SK-N-MC (cell line): Measurements from ENCODE around the gene NDUFAF8.

Experiments
- DNase-seq: peaks from one replicate; pipeline ENCODE4 v3.0.0-alpha.2; 2011; ENCODE audit warnings: low read depth, low spot score
- H3K27ac ChIP-seq: fragments of 200-600 bp; sonication (generic); 2 replicates; pipeline ENCODE4 v1.5.1; 2016; ENCODE audit warnings: mixed run types
- H3K36me3 ChIP-seq: fragments of 200-600 bp; sonication (generic); 2 replicates; pipeline ENCODE4 v1.6.1; 2017; ENCODE audit warnings: antibody characterized with exemption, low read length, mixed read lengths; ENCODE audit not compliant: insufficient read depth
- H3K4me3 ChIP-seq: fragments of 200-600 bp; sonication (generic); 2 replicates; pipeline ENCODE4 v1.5.1; 2016
- H3K9ac ChIP-seq: fragments of 200-600 bp; sonication (generic); 2 replicates; pipeline ENCODE4 v1.8.0; 2017; ENCODE audit warnings: mixed run types, mixed read lengths; ENCODE audit not compliant: insufficient read length
- H3K9me3 ChIP-seq: fragments of 200-600 bp; sonication (generic); 2 replicates; pipeline ENCODE4 v1.6.1; 2017; ENCODE audit warnings: low read depth, mild to moderate bottlenecking, antibody characterized with exemption, low read length, moderate library complexity, mixed read lengths
- EZH2 ChIP-seq: fragments of 200-600 bp; sonication (generic); IDR thresholded peaks from one replicate; pipeline ENCODE4 v1.6.1; 2017; ENCODE audit warnings: antibody characterized with exemption
- FOXP2 ChIP-seq: optimal IDR thresholded peaks from 2 replicates; pipeline ENCODE3; 2011; ENCODE audit warnings: mild to moderate bottlenecking, moderate library complexity; ENCODE audit not compliant: insufficient read depth; ENCODE audit errors: extremely low read length, control extremely low read depth
- POLR2AphosphoS5 ChIP-seq: IDR thresholded peaks from 2 replicates; pipeline ENCODE4 v1.6.1; 2012; ENCODE audit warnings: mild to moderate bottlenecking, low read depth, low read length, borderline replicate concordance

Gene NDUFAF8

GRCh38 chr17:81288715-81289114, 49.6 kb downstream of the NDUFAF8 start:
- TF ChIP-seq POLR2AphosphoS5 (no peak), EZH2 (no peak), FOXP2 (no peak)
- no peaks in the 10 kb centered on the region for H3K9me3 ChIP-seq
- no peak for DNase-seq
- H3K9ac ChIP-seq = no peak overlapping the region
- no peak overlapping the region for H3K4me3 ChIP-seq
- H3K27ac ChIP-seq = no peak overlapping the region; the same call in 1 of the 2 replicates
- H3K36me3 ChIP-seq = peaks cover 9% of the 10 kb centered on the region; the same call in 1 of the 2 replicates

GRCh38 chr17:81289627-81290026, 50.5 kb downstream of the NDUFAF8 start:
- peaks cover 9% of the 10 kb centered on the region; the same call in 1 of the 2 replicates for H3K36me3 ChIP-seq
- H3K9ac ChIP-seq = no peak overlapping the region

GRCh38 chr17:81290230-81290629, 51.1 kb downstream of the NDUFAF8 start:
- no peak overlapping the region for H3K9ac ChIP-seq
- no peak for DNase-seq
- H3K9me3 ChIP-seq = no peaks in the 10 kb centered on the region
- TF ChIP-seq EZH2 = no peak
- no peak overlapping the region for H3K27ac ChIP-seq
- H3K4me3 ChIP-seq = no peak overlapping the region
- H3K36me3 ChIP-seq = peaks cover 9% of the 10 kb centered on the region; the same call in 1 of the 2 replicates

More at GRCh38 chr17:81289627-81290026, 50.5 kb downstream of the NDUFAF8 start:
- H3K27ac ChIP-seq = no peak overlapping the region
- H3K4me3 ChIP-seq = no peak overlapping the region
- TF ChIP-seq FOXP2 (no peak), EZH2 (no peak)
- DNase-seq = no peak
- no peaks in the 10 kb centered on the region for H3K9me3 ChIP-seq
